GM12892 (cell line): ENCODE measurements around the gene SKOR1.

Source experiments
- POLR2A ChIP-seq: IDR thresholded peaks from 2 replicates; pipeline ENCODE4 v1.6.1; 2011; ENCODE audit warnings: low read depth, low read length, control low read depth
- POLR2AphosphoS5 ChIP-seq: IDR thresholded peaks from 2 replicates; pipeline ENCODE4 v1.6.1; 2011; ENCODE audit warnings: low read depth, low read length, control low read depth
- TAF1 ChIP-seq: IDR thresholded peaks from 2 replicates; pipeline ENCODE4 v1.6.1; 2011; ENCODE audit warnings: low read depth, mild to moderate bottlenecking, control low read depth, low read length, borderline replicate concordance

DNA sequence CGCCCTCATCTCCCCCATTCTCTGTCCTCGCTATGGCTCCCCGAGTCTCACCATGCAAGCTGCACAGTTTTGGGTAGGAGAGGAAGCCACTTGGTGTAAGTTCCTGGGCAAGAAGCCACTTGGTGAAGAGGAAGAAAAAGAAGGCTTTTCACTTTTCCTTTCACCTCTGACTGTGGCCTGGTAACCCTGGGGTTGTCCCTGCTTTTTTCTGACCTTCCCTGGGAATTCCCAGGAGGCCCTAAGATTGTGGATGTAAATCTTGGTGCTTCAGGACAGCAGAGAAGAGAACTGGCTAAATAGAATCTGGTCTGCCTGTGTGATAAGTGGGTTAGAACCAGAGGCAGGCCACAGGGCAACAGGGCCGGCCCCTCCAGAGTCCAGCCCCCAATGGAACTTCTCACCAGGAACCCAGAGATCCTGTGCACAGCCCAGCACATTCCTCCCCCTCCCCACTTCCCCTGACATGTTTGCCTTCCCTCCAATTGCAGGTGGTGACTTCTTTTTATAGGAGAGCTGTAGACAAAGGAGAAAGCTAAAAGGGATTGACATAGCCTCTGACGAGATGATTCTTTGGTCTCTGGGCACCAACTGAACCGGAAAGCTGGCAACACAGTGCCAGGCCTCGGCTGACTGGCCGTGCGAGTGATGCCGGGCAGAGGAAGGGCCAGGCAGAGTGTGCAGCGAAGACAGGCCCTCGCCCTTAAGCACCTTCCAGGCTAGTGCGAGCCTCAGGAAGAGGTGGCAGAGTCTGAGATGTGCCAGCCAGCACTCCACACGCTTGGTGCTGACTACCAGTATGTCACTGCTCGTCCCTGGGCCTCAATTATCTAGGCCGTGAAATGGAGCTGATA is 19.4 kb upstream of the SKOR1 start:
- TF ChIP-seq POLR2A (no peak), POLR2AphosphoS5 (no peak), TAF1 (no peak)
